GM18907 (cell line): ENCODE data around the gene P2RX7.
A peak's percentile ranks its signal among the peaks of the same experiment; 100 is the strongest.
"Not testable (repeated sequence)": the region's sequence is repeated elsewhere in the genome, so short reads cannot be mapped to it uniquely, and the experiment has no call there.

Experiments
- ATAC-seq: cut with Tn5 transposase; IDR thresholded peaks from one replicate; pipeline ENCODE4 v1.9.1; 2021; ENCODE audit warnings: mild to moderate bottlenecking, moderate library complexity; ENCODE audit not compliant: unreplicated experiment

Gene P2RX7

GRCh38 chr12:121226399-121226798 lies 93.7 kb downstream of the P2RX7 start:
- ATAC-seq, result no peak

- ATAC-seq, result peak; percentile 4
These were observed 94.2 kb downstream of the P2RX7 start for GRCh38 chr12:121226871-121227270.

- ATAC-seq, result peak; percentile 49
These were observed 94.6 kb downstream of the P2RX7 start for GRCh38 chr12:121227294-121227693.

- ATAC-seq, result no peak
These were observed 96.4 kb downstream of the P2RX7 start for GRCh38 chr12:121228919-121229665.

- not testable (repeated sequence) for ATAC-seq
These were observed 97.3 kb downstream of the P2RX7 start for GRCh38 chr12:121229826-121230537.

- no peak for ATAC-seq
These were observed 97.8 kb downstream of the P2RX7 start for GRCh38 chr12:121230538-121230907.

GRCh38 chr12:121232163-121232562 lies 99.5 kb downstream of the P2RX7 start:
- ATAC-seq, result no peak

- ATAC-seq, result no peak
These were observed 100.4 kb downstream of the P2RX7 start for GRCh38 chr12:121232977-121233627.

- ATAC-seq, result no peak
These were observed 100.9 kb downstream of the P2RX7 start for GRCh38 chr12:121233628-121234020.

- ATAC-seq, result no peak
These were observed 104.1 kb downstream of the P2RX7 start for GRCh38 chr12:121236776-121237175.

GRCh38 chr12:121237415-121237814 lies 104.7 kb downstream of the P2RX7 start:
- no peak for ATAC-seq
